GM12878 (cell line): ENCODE results near the gene LARGE1. TPM values are rescaled to one million over a fixed set of nuclear protein-coding genes. Genes with fewer than 3 reads are reported as not detected.

Source experiments
- BHLHE40 ChIP-seq, 2 experiments: fragments of 450-650 bp in 1 of 2; IDR thresholded peaks; 2 replicates each; pipeline ENCODE4 v1.6.1; 2011 to 2017; ENCODE audit warnings: low read depth in 2 of 2, borderline replicate concordance in 1 of 2, improper control_type of control experiment in 1 of 2, low read length in 1 of 2, mild to moderate bottlenecking in 1 of 2
- CHD1 ChIP-seq: IDR thresholded peaks from 2 replicates; pipeline ENCODE4 v1.6.1; 2012; ENCODE audit warnings: low read depth, low read length, improper control_type of control experiment
- E2F4 ChIP-seq: IDR thresholded peaks from 2 replicates; pipeline ENCODE4 v1.6.1; 2012; ENCODE audit warnings: low read depth, low read length, improper control_type of control experiment
- ETV6 ChIP-seq, 2 experiments: fragments of 450-650 bp in 1 of 2; IDR thresholded peaks in 1 of 2; conservative IDR thresholded peaks in 1 of 2; 2 replicates each; pipeline ENCODE4 v1.6.1; 2014; ENCODE audit warnings: antibody characterized with exemption in 1 of 2, borderline replicate concordance in 1 of 2, low read depth in 1 of 2, mild to moderate bottlenecking in 1 of 2, moderate library complexity in 1 of 2
- HDAC2 ChIP-seq: fragments of 200-600 bp; sonication (generic); IDR thresholded peaks from 2 replicates; pipeline ENCODE4 v1.6.1; 2017
- IKZF1 ChIP-seq: fragments of 450-650 bp; conservative IDR thresholded peaks from 2 replicates; pipeline ENCODE4 v1.6.1; 2017; ENCODE audit warnings: antibody characterized with exemption, mild to moderate bottlenecking
- IRF4 ChIP-seq: IDR thresholded peaks from 2 replicates; pipeline ENCODE4 v1.6.1; 2011; ENCODE audit warnings: low read depth, low read length
- JUND ChIP-seq: IDR thresholded peaks from 2 replicates; pipeline ENCODE4 v1.6.1; 2012; ENCODE audit warnings: low read depth, mild to moderate bottlenecking, low read length, improper control_type of control experiment, moderate library complexity
- NFYA ChIP-seq: IDR thresholded peaks from 2 replicates; pipeline ENCODE4 v1.6.1; 2011; ENCODE audit warnings: low read depth, mild to moderate bottlenecking, low read length, improper control_type of control experiment, borderline replicate concordance
- NR2C2 ChIP-seq: IDR thresholded peaks from 2 replicates; pipeline ENCODE4 v1.6.1; 2011; ENCODE audit warnings: borderline replicate concordance, low read depth; ENCODE audit not compliant: control insufficient read depth, insufficient read length
- PAX5 ChIP-seq: IDR thresholded peaks from 2 replicates; pipeline ENCODE4 v1.6.1; 2011; ENCODE audit warnings: low read depth, low read length, borderline replicate concordance
- POLR2AphosphoS5 ChIP-seq: IDR thresholded peaks from 2 replicates; pipeline ENCODE4 v1.6.1; 2011; ENCODE audit warnings: mild to moderate bottlenecking, low read length, inconsistent platforms
- POU2F2 ChIP-seq: IDR thresholded peaks from 3 replicates; pipeline ENCODE4 v1.6.1; 2011; ENCODE audit warnings: low read depth, mild to moderate bottlenecking, low read length, borderline replicate concordance
- RUNX3 ChIP-seq: IDR thresholded peaks from 2 replicates; pipeline ENCODE4 v1.6.1; 2012; ENCODE audit warnings: low read length, inconsistent platforms
- SIN3A ChIP-seq: IDR thresholded peaks from 2 replicates; pipeline ENCODE4 v1.6.1; 2012; ENCODE audit warnings: low read depth, low read length, improper control_type of control experiment
- TARDBP ChIP-seq: IDR thresholded peaks from 2 replicates; pipeline ENCODE4 v1.6.1; 2016; ENCODE audit warnings: borderline replicate concordance
- polyA plus RNA-seq, 11 experiments: library from polyadenylated mRNA; depleted of rRNA in 4 of 11; unstranded in 6 of 11; stranded (reverse) in 5 of 11; fragments of >200 nt; fragmentation: Nextera tagmentation in 4 of 11; fragmentation: Illumina TruSeq in 1 of 11; extraction: Ambion mirVana in 4 of 11; extraction: Trizol in 1 of 11; gene quantifications; 1 replicate in 1 of 11; 2 replicates in 10 of 11; pipeline versions ENCODE4 v1.2.1 to v1.2.3, GENCODE V29; 2011 to 2016; ENCODE audit warnings: inconsistent platforms in 2 of 11, missing spikeins in 2 of 11, low read depth in 1 of 11
- total RNA-seq, 4 experiments: library from RNA; depleted of rRNA in 3 of 4; stranded (reverse); fragments of >200 nt in 3 of 4; fragmentation: Illumina TruSeq in 1 of 4; extraction: Trizol in 1 of 4; gene quantifications; 2 replicates each; pipeline versions ENCODE4 v1.2.1 to v1.2.3, GENCODE V29; 2013 to 2021
- TF ChIP-seq, protein P1 (sequence below), 3 experiments: IDR thresholded peaks in 2 of 3; conservative IDR thresholded peaks in 1 of 3; 2 replicates each; pipeline ENCODE4 v1.5.1; 2011; ENCODE audit warnings: low read depth in 3 of 3, low read length in 3 of 3, mild to moderate bottlenecking in 3 of 3, control low read depth in 2 of 3, moderate library complexity in 2 of 3, inconsistent platforms in 1 of 3, mixed read lengths in 1 of 3; ENCODE audit not compliant: control insufficient read depth in 2 of 3, insufficient read depth in 1 of 3; ENCODE audit errors: extremely low read depth in 1 of 3
- TF ChIP-seq, protein P2 (sequence below): fragments of 150-350 bp; IDR thresholded peaks from 2 replicates; pipeline ENCODE4 v1.6.1; 2016; ENCODE audit warnings: low read depth, low read length
- TF ChIP-seq, protein P3 (sequence below): fragments of 450-650 bp; IDR thresholded peaks from 2 replicates; pipeline ENCODE4 v1.6.1; 2018; ENCODE audit warnings: borderline replicate concordance, mild to moderate bottlenecking; ENCODE audit not compliant: partially characterized antibody
- TF ChIP-seq, protein P4 (sequence below): IDR thresholded peaks from 2 replicates; pipeline ENCODE4 v1.6.1; 2012; ENCODE audit warnings: low read length, inconsistent platforms

The LARGE1 gene
- total and polyA plus RNA-seq, 10 of the 15 experiments (the other 5 are each of a cell fraction or from before 2014, with no cell fraction given) = 3.2 to 41.4 (median 17.3) TPM

DNA sequence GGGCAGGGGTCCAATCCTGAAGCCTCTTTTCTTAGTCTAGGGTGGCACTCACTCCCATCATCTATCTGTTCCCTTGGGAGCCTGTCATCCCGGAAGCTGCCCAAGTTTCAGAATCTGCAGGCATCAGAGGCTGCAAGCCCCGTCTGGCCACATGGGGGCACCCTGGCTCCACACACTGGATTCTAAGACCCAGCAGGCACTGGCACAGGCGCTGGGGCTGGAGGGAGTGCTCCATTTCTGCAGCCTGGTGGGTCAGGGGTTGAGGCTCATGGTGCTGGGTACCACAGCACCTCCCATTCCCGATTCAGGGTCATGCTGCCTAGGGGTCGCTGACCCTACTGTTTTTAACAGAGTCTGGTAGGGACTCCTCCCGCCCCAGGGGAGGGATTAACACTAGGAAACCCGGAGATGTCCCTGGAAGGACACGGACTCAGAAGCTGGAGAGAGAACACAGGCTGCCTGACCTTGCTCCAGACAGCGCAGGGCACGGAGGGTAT, 618.2 kb downstream of the LARGE1 start (continued):
- TF ChIP-seq, protein P1, sequence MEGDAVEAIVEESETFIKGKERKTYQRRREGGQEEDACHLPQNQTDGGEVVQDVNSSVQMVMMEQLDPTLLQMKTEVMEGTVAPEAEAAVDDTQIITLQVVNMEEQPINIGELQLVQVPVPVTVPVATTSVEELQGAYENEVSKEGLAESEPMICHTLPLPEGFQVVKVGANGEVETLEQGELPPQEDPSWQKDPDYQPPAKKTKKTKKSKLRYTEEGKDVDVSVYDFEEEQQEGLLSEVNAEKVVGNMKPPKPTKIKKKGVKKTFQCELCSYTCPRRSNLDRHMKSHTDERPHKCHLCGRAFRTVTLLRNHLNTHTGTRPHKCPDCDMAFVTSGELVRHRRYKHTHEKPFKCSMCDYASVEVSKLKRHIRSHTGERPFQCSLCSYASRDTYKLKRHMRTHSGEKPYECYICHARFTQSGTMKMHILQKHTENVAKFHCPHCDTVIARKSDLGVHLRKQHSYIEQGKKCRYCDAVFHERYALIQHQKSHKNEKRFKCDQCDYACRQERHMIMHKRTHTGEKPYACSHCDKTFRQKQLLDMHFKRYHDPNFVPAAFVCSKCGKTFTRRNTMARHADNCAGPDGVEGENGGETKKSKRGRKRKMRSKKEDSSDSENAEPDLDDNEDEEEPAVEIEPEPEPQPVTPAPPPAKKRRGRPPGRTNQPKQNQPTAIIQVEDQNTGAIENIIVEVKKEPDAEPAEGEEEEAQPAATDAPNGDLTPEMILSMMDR (IDR thresholded peaks at IDR 0.05 in 2 of 3, conservative IDR thresholded peaks at IDR 0.05 in 1 of 3; ENCODE audit: control insufficient read depth in 2 of 3, extremely low read depth in 1 of 3, insufficient read depth in 1 of 3, low read depth in 3 of 3, low read length in 3 of 3) = peak; percentile 96 to 99 (median 97); a peak in 5 of 6 replicates
- TF ChIP-seq TARDBP = no peak
- TF ChIP-seq, protein P2, sequence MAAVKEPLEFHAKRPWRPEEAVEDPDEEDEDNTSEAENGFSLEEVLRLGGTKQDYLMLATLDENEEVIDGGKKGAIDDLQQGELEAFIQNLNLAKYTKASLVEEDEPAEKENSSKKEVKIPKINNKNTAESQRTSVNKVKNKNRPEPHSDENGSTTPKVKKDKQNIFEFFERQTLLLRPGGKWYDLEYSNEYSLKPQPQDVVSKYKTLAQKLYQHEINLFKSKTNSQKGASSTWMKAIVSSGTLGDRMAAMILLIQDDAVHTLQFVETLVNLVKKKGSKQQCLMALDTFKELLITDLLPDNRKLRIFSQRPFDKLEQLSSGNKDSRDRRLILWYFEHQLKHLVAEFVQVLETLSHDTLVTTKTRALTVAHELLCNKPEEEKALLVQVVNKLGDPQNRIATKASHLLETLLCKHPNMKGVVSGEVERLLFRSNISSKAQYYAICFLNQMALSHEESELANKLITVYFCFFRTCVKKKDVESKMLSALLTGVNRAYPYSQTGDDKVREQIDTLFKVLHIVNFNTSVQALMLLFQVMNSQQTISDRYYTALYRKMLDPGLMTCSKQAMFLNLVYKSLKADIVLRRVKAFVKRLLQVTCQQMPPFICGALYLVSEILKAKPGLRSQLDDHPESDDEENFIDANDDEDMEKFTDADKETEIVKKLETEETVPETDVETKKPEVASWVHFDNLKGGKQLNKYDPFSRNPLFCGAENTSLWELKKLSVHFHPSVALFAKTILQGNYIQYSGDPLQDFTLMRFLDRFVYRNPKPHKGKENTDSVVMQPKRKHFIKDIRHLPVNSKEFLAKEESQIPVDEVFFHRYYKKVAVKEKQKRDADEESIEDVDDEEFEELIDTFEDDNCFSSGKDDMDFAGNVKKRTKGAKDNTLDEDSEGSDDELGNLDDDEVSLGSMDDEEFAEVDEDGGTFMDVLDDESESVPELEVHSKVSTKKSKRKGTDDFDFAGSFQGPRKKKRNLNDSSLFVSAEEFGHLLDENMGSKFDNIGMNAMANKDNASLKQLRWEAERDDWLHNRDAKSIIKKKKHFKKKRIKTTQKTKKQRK = no peak
- TF ChIP-seq POU2F2 = peak; percentile 80; the same call in 1 of the 3 replicates
- no peak for TF ChIP-seq HDAC2
- 0 out of 2 replicates have a peak, but pooled peaks have one; percentile 41 for TF ChIP-seq IRF4
- no peak for TF ChIP-seq CHD1
- TF ChIP-seq PAX5 = peak; percentile 32; the same call in 1 of the 2 replicates
- no peak for TF ChIP-seq ETV6 (conservative IDR thresholded peaks at IDR 0.05 in 1 of 2, IDR thresholded peaks at IDR 0.05 in 1 of 2; ENCODE audit: borderline replicate concordance in 1 of 2, low read depth in 1 of 2)
- TF ChIP-seq BHLHE40 (IDR thresholded peaks at IDR 0.05; ENCODE audit: borderline replicate concordance in 1 of 2, low read depth in 2 of 2, low read length in 1 of 2) = peak in 1 of 2 experiments; percentile 53; a peak in 1 of 4 replicates
- TF ChIP-seq, protein P3, sequence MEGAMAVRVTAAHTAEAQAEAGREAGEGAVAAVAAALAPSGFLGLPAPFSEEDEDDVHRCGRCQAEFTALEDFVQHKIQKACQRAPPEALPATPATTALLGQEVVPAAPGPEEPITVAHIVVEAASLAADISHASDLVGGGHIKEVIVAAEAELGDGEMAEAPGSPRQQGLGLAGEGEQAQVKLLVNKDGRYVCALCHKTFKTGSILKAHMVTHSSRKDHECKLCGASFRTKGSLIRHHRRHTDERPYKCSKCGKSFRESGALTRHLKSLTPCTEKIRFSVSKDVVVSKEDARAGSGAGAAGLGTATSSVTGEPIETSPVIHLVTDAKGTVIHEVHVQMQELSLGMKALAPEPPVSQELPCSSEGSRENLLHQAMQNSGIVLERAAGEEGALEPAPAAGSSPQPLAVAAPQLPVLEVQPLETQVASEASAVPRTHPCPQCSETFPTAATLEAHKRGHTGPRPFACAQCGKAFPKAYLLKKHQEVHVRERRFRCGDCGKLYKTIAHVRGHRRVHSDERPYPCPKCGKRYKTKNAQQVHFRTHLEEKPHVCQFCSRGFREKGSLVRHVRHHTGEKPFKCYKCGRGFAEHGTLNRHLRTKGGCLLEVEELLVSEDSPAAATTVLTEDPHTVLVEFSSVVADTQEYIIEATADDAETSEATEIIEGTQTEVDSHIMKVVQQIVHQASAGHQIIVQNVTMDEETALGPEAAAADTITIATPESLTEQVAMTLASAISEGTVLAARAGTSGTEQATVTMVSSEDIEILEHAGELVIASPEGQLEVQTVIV = no peak
- TF ChIP-seq, protein P4, sequence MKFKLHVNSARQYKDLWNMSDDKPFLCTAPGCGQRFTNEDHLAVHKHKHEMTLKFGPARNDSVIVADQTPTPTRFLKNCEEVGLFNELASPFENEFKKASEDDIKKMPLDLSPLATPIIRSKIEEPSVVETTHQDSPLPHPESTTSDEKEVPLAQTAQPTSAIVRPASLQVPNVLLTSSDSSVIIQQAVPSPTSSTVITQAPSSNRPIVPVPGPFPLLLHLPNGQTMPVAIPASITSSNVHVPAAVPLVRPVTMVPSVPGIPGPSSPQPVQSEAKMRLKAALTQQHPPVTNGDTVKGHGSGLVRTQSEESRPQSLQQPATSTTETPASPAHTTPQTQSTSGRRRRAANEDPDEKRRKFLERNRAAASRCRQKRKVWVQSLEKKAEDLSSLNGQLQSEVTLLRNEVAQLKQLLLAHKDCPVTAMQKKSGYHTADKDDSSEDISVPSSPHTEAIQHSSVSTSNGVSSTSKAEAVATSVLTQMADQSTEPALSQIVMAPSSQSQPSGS = no peak
- TF ChIP-seq RUNX3 = 0 out of 2 replicates have a peak, but pooled peaks have one; percentile 18
- TF ChIP-seq E2F4 = no peak
- TF ChIP-seq NR2C2 = no peak
- no peak for TF ChIP-seq SIN3A
- peak; percentile 55 for TF ChIP-seq IKZF1
- no peak for TF ChIP-seq NFYA
- TF ChIP-seq JUND = no peak
- no peak for TF ChIP-seq POLR2AphosphoS5
